ENCODE data around the gene C1orf74. TPM values are rescaled to one million over a fixed set of nuclear protein-coding genes. Genes with fewer than 3 reads are reported as not detected.

Gene C1orf74
- total and polyA plus RNA-seq, 7 experiments from 2014 or later, result 0.31 to 1.5 (median 0.74) TPM

GRCh38 chr1:209825591-209826434 lies 41.5 kb upstream of the C1orf74 start:
- no peak overlapping the region for H3K27ac ChIP-seq (ENCODE audit: low read depth, low read length)
- intact Hi-C loops (cut with micrococcal nuclease), result loop anchor here (2.0 to 5.0 kb wide), 4 partner anchors 69 to 249 kb away; partner anchors contain the start of gene TRAF3IP3 (in 1 of the 2)
- ATAC-seq (no peak), DNase-seq (no peak)
- H3K9me3 Mint-ChIP-seq, result no peaks in the 10 kb centered on the region
- peaks cover 3 to 6% (median 3%) of the 10 kb centered on the region in 5 donors for H3K36me3 Mint-ChIP-seq
- H3K4me1 ChIP-seq (ENCODE audit: control insufficient read depth in 2 of 2, insufficient read depth in 2 of 2, low read length in 2 of 2), result peaks cover 8 to 16% of the 10 kb centered on the region in 2 donors
- peaks cover 7 to 21% (median 13%) of the 10 kb centered on the region in 5 donors for H3K27me3 Mint-ChIP-seq
- ChIA-PET POLR2A (interaction anchor here (0.7 to 11.0 kb wide), 4 partner anchors 42 to 76 kb away, joined by 3 to 62 read pairs (median 12); partner anchors contain the start of gene C1orf74), CTCF (interaction anchor here (0.8 to 3.7 kb wide), 2 partner anchors 17 to 77 kb away, joined by 3 to 11 read pairs; no protein-coding TSS in a partner anchor)
- peaks cover 25 to 50% (median 38%) of the 10 kb centered on the region in 7 donors for H3K4me1 Mint-ChIP-seq
- H3K4me3 ChIP-seq (ENCODE audit: low read length), result no peak overlapping the region
- H3K27me3 ChIP-seq (ENCODE audit: control insufficient read depth in 2 of 2, insufficient read depth in 2 of 2, low read length in 2 of 2), result no peaks in the 10 kb centered on the region
- H3K27ac Mint-ChIP-seq, result peak overlapping the region in 2 of 9 donors; percentile 3 to 28
- no peak overlapping the region for H3K4me3 Mint-ChIP-seq
- H3K9me3 ChIP-seq (ENCODE audit: control insufficient read depth in 2 of 3, low read length in 3 of 3), result no peaks in the 10 kb centered on the region
- H3K36me3 ChIP-seq (ENCODE audit: control insufficient read depth in 2 of 3, insufficient read depth in 3 of 3, low read length in 3 of 3), result peaks cover 0 to 6% (median 0%) of the 10 kb centered on the region in 3 experiments

GRCh38 chr1:209823143-209824041 lies 39.0 kb upstream of the C1orf74 start:
- no peaks in the 10 kb centered on the region for H3K9me3 Mint-ChIP-seq
- H3K27me3 ChIP-seq (ENCODE audit: control insufficient read depth in 2 of 2, insufficient read depth in 2 of 2, low read length in 2 of 2), result no peaks in the 10 kb centered on the region
- CTCF ChIA-PET, result interaction anchor here (0.6 to 3.7 kb wide), 18 partner anchors 8 to 237 kb away, joined by 3 to 14 read pairs (median 4); partner anchors contain the start of genes IRF6 and TRAF3IP3
- H3K9me3 ChIP-seq (ENCODE audit: control insufficient read depth in 2 of 3, low read length in 3 of 3), result no peaks in the 10 kb centered on the region
- POLR2A ChIA-PET, result interaction anchor here (0.7 to 11.0 kb wide), 11 partner anchors 11 to 96 kb away, joined by 3 to 62 read pairs (median 6); partner anchors contain the start of genes C1orf74, IRF6 and TRAF3IP3
- peaks cover 0 to 1% (median 0%) of the 10 kb centered on the region in 5 donors for H3K36me3 Mint-ChIP-seq
- peaks cover 7 to 37% (median 16%) of the 10 kb centered on the region in 5 donors for H3K27me3 Mint-ChIP-seq
- peaks cover 0 to 4% of the 10 kb centered on the region in 2 donors for H3K4me1 ChIP-seq (ENCODE audit: control insufficient read depth in 2 of 2, insufficient read depth in 2 of 2, low read length in 2 of 2)
- peak; percentile 48 for ATAC-seq
- intact Hi-C loops (cut with micrococcal nuclease), result loop anchor here (1.0 to 5.0 kb wide), 5 partner anchors 17 to 488 kb away; partner anchors contain the start of genes C1orf74 (in 2 of the 2) and IRF6 (in 1 of the 2)
- peak in 6 of 9 donors; percentile 25 to 63 (median 57) for DNase-seq
- peak overlapping the region in 3 of 10 donors; percentile 32 to 48 (median 32) for H3K4me3 Mint-ChIP-seq
- H3K36me3 ChIP-seq (ENCODE audit: control insufficient read depth in 2 of 3, insufficient read depth in 3 of 3, low read length in 3 of 3), result peaks cover 0 to 3% (median 0%) of the 10 kb centered on the region in 3 experiments
- no peak overlapping the region for H3K4me3 ChIP-seq (ENCODE audit: low read length)
- peak overlapping the region in 1 of 9 donors; percentile 31 for H3K27ac Mint-ChIP-seq
- H3K4me1 Mint-ChIP-seq, result peaks cover 9 to 30% (median 19%) of the 10 kb centered on the region in 7 donors
- H3K27ac ChIP-seq (ENCODE audit: low read depth, low read length), result no peak overlapping the region

- Histone ChIP-seq H3K27me3 (ENCODE audit: control insufficient read depth in 2 of 2, insufficient read depth in 2 of 2, low read length in 2 of 2) (no peaks in the 10 kb centered on the region), H3K9me3 (ENCODE audit: control insufficient read depth in 2 of 3, low read length in 3 of 3) (no peaks in the 10 kb centered on the region), H3K27ac (ENCODE audit: low read depth, low read length) (no peak overlapping the region), H3K36me3 (ENCODE audit: control insufficient read depth in 2 of 3, insufficient read depth in 3 of 3, low read length in 3 of 3) (no peaks in the 10 kb centered on the region), H3K4me3 (ENCODE audit: low read length) (no peak overlapping the region), H3K4me1 (ENCODE audit: control insufficient read depth in 2 of 2, insufficient read depth in 2 of 2, low read length in 2 of 2) (peaks cover 0 to 4% of the 10 kb centered on the region in 2 donors)
- POLR2A ChIA-PET, result interaction anchor here (1.2 to 11.0 kb wide), 9 partner anchors 11 to 95 kb away, joined by 4 to 62 read pairs (median 8); partner anchors contain the start of genes C1orf74, IRF6 and TRAF3IP3
- H3K36me3 Mint-ChIP-seq, result peaks cover 0 to 1% (median 0%) of the 10 kb centered on the region in 5 donors
- CTCF ChIA-PET, result interaction anchor here (0.6 to 3.7 kb wide), 15 partner anchors 9 to 236 kb away, joined by 3 to 14 read pairs (median 5); partner anchors contain the start of gene TRAF3IP3
- intact Hi-C loops (cut with micrococcal nuclease), result loop anchor here (1.0 to 5.0 kb wide), 5 partner anchors 16 to 489 kb away; partner anchors contain the start of genes C1orf74 (in 2 of the 2) and IRF6 (in 1 of the 2)
- peak overlapping the region in 1 of 9 donors; percentile 31 for H3K27ac Mint-ChIP-seq
- H3K4me3 Mint-ChIP-seq, result peak overlapping the region in 3 of 10 donors; percentile 2 to 48 (median 32)
- ATAC-seq (no peak), DNase-seq (no peak)
- peaks cover 7 to 37% (median 16%) of the 10 kb centered on the region in 5 donors for H3K27me3 Mint-ChIP-seq
- peaks cover 9 to 23% (median 14%) of the 10 kb centered on the region in 7 donors for H3K4me1 Mint-ChIP-seq
- no peaks in the 10 kb centered on the region for H3K9me3 Mint-ChIP-seq
Measured at GRCh38 chr1:209822706-209823105, 38.3 kb upstream of the C1orf74 start.

- no peak overlapping the region for H3K27ac ChIP-seq (ENCODE audit: low read depth, low read length)
- Mint-ChIP-seq H3K4me1 (peaks cover 5 to 12% (median 9%) of the 10 kb centered on the region in 7 donors), H3K27me3 (peaks cover 7 to 35% (median 16%) of the 10 kb centered on the region in 5 donors), H3K36me3 (peaks cover 0 to 1% (median 0%) of the 10 kb centered on the region in 5 donors), H3K27ac (no peak overlapping the region), H3K4me3 (no peak overlapping the region), H3K9me3 (no peaks in the 10 kb centered on the region)
- no peaks in the 10 kb centered on the region for H3K4me1 ChIP-seq (ENCODE audit: control insufficient read depth in 2 of 2, insufficient read depth in 2 of 2, low read length in 2 of 2)
- no peak overlapping the region for H3K4me3 ChIP-seq (ENCODE audit: low read length)
- DNase-seq (no peak), ATAC-seq (no peak)
- intact Hi-C loops (cut with micrococcal nuclease), result loop anchor here in 1 of 2 donors (5.0 kb wide), 1 partner anchor 254 kb away; no protein-coding TSS in a partner anchor
- H3K9me3 ChIP-seq (ENCODE audit: control insufficient read depth in 2 of 3, low read length in 3 of 3), result no peaks in the 10 kb centered on the region
- no peaks in the 10 kb centered on the region for H3K27me3 ChIP-seq (ENCODE audit: control insufficient read depth in 2 of 2, insufficient read depth in 2 of 2, low read length in 2 of 2)
- ChIA-PET POLR2A (interaction anchor here (11.0 kb wide), 1 partner anchor 52 kb away, joined by 62 read pairs; no protein-coding TSS in a partner anchor), CTCF (interaction anchor here (1.8 kb wide), 1 partner anchor 65 kb away, joined by 6 read pairs; the partner anchor contains the start of gene TRAF3IP3)
- H3K36me3 ChIP-seq (ENCODE audit: control insufficient read depth in 2 of 3, insufficient read depth in 3 of 3, low read length in 3 of 3), result no peaks in the 10 kb centered on the region
Measured at GRCh38 chr1:209820986-209821385, 36.6 kb upstream of the C1orf74 start.

GRCh38 chr1:209819058-209819457 lies 34.7 kb upstream of the C1orf74 start:
- H3K4me3 Mint-ChIP-seq, result no peak overlapping the region
- Histone ChIP-seq H3K9me3 (ENCODE audit: control insufficient read depth in 2 of 3, low read length in 3 of 3) (no peaks in the 10 kb centered on the region), H3K4me1 (ENCODE audit: control insufficient read depth in 2 of 2, insufficient read depth in 2 of 2, low read length in 2 of 2) (no peaks in the 10 kb centered on the region), H3K27me3 (ENCODE audit: control insufficient read depth in 2 of 2, insufficient read depth in 2 of 2, low read length in 2 of 2) (no peaks in the 10 kb centered on the region), H3K36me3 (ENCODE audit: control insufficient read depth in 2 of 3, insufficient read depth in 3 of 3, low read length in 3 of 3) (no peaks in the 10 kb centered on the region), H3K27ac (ENCODE audit: low read depth, low read length) (no peak overlapping the region), H3K4me3 (ENCODE audit: low read length) (no peak overlapping the region)
- POLR2A ChIA-PET, result interaction anchor here (0.6 to 11.0 kb wide), 3 partner anchors 23 to 50 kb away, joined by 3 to 62 read pairs (median 4); no protein-coding TSS in a partner anchor
- CTCF ChIA-PET, result no interaction called here
- H3K4me1 Mint-ChIP-seq, result peaks cover 5 to 20% (median 10%) of the 10 kb centered on the region in 7 donors
- no peaks in the 10 kb centered on the region for H3K9me3 Mint-ChIP-seq
- H3K27ac Mint-ChIP-seq, result no peak overlapping the region
- ATAC-seq (no peak), DNase-seq (no peak)
- intact Hi-C loops (cut with micrococcal nuclease), result no loop called here
- H3K27me3 Mint-ChIP-seq, result peaks cover 7 to 31% (median 13%) of the 10 kb centered on the region in 5 donors
- peaks cover 0 to 1% (median 0%) of the 10 kb centered on the region in 5 donors for H3K36me3 Mint-ChIP-seq

All from naive thymus-derived CD4-positive, alpha-beta T cell (primary cell).